WTC11 (cell line): ENCODE results near the gene OR1D2. TPM values are rescaled to one million over a fixed set of nuclear protein-coding genes. Genes with fewer than 3 reads are reported as not detected.

Source experiments
- ATAC-seq: fragments of 200-7000 bp; cut with Tn5 transposase; 2 replicates; pipeline ENCODE4 v1.10.0; 2021; ENCODE audit warnings: mild to moderate bottlenecking, moderate library complexity
- CTCF ChIA-PET: fragments of 300-600 bp; sonication (Branson Sonifier 250); formaldehyde crosslinking; loops from one replicate; lab custom pipeline; 2021; ENCODE audit warnings: antibody characterized with exemption; lab: Charles Lee
- POLR2A ChIA-PET: fragments of 350-600 bp; sonication (Branson Sonifier 250); formaldehyde crosslinking; loops from one replicate; lab custom pipeline; 2021; ENCODE audit warnings: antibody characterized with exemption; lab: Charles Lee
- DNase-seq: peaks from one replicate; pipeline ENCODE4 v3.0.0; 2021; ENCODE audit warnings: low spot score
- H3K27ac Mint-ChIP-seq: 2 replicates; pipeline ENCODE4 v1.8.0; 2021; ENCODE audit warnings: mixed read lengths
- H3K27me3 Mint-ChIP-seq: 2 replicates; pipeline ENCODE4 v1.8.0; 2021; ENCODE audit warnings: low read depth, mild to moderate bottlenecking, moderate library complexity, mixed read lengths
- H3K36me3 Mint-ChIP-seq: 2 replicates; pipeline ENCODE4 v1.8.0; 2021; ENCODE audit warnings: mixed read lengths
- H3K4me1 Mint-ChIP-seq: 2 replicates; pipeline ENCODE4 v1.8.0; 2022; ENCODE audit warnings: mixed read lengths
- H3K4me3 Mint-ChIP-seq: 2 replicates; pipeline ENCODE4 v1.8.0; 2021; ENCODE audit warnings: mild to moderate bottlenecking, moderate library complexity, mixed read lengths
- H3K9me3 Mint-ChIP-seq: 2 replicates; pipeline ENCODE4 v1.8.0; 2021; ENCODE audit warnings: mixed read lengths
- ELF4 ChIP-seq: sonication (generic); formaldehyde crosslinking; IDR thresholded peaks from 2 replicates; pipeline ENCODE4 v1.8.1; 2022; ENCODE audit warnings: low read depth, mild to moderate bottlenecking, moderate library complexity, missing genetic modification reagents
- FOXJ3 ChIP-seq: sonication (generic); formaldehyde crosslinking; IDR thresholded peaks from 2 replicates; pipeline ENCODE4 v1.9.0; 2021; ENCODE audit warnings: missing genetic modification reagents, mild to moderate bottlenecking, borderline replicate concordance
- NR2C2 ChIP-seq: sonication (generic); formaldehyde crosslinking; IDR thresholded peaks from 2 replicates; pipeline ENCODE4 v1.8.0; 2022; ENCODE audit warnings: mild to moderate bottlenecking, missing genetic modification reagents
- OVOL2 ChIP-seq: fragments of 250-450 bp; sonication (Bioruptor Pico); IDR thresholded peaks from 2 replicates; pipeline ENCODE4 v1.9.0; 2021; ENCODE audit warnings: mild to moderate bottlenecking, borderline replicate concordance
- SMAD3 ChIP-seq: sonication (generic); formaldehyde crosslinking; IDR thresholded peaks from 2 replicates; pipeline ENCODE4 v1.8.0; 2022; ENCODE audit warnings: missing genetic modification reagents, mild to moderate bottlenecking, borderline replicate concordance
- SMAD4 ChIP-seq: sonication (generic); formaldehyde crosslinking; IDR thresholded peaks from 2 replicates; pipeline ENCODE4 v1.8.0; 2022; ENCODE audit warnings: mild to moderate bottlenecking, missing genetic modification reagents
- SP1 ChIP-seq: sonication (generic); formaldehyde crosslinking; conservative IDR thresholded peaks from 2 replicates; pipeline ENCODE4 v1.8.1; 2022; ENCODE audit warnings: missing genetic modification reagents
- TCF7 ChIP-seq: sonication (generic); formaldehyde crosslinking; IDR thresholded peaks from 2 replicates; pipeline ENCODE4 v1.8.0; 2022; ENCODE audit warnings: mild to moderate bottlenecking, low read depth, missing genetic modification reagents, moderate library complexity
- TEAD1 ChIP-seq: sonication (generic); formaldehyde crosslinking; IDR thresholded peaks from 2 replicates; pipeline ENCODE4 v1.8.0; 2022; ENCODE audit warnings: mild to moderate bottlenecking, missing genetic modification reagents
- ZBTB21 ChIP-seq: sonication (generic); formaldehyde crosslinking; IDR thresholded peaks from 2 replicates; pipeline ENCODE4 v1.8.1; 2023; ENCODE audit warnings: mild to moderate bottlenecking, missing genetic modification reagents, borderline replicate concordance
- ZNF138 ChIP-seq: sonication (generic); formaldehyde crosslinking; conservative IDR thresholded peaks from 2 replicates; pipeline ENCODE4 v1.8.1; 2022; ENCODE audit warnings: mild to moderate bottlenecking, moderate library complexity, missing genetic modification reagents
- ZNF219 ChIP-seq: sonication (generic); formaldehyde crosslinking; IDR thresholded peaks from 2 replicates; pipeline ENCODE4 v1.8.0; 2023; ENCODE audit warnings: missing genetic modification reagents, mild to moderate bottlenecking, borderline replicate concordance
- ZNF232 ChIP-seq: sonication (generic); formaldehyde crosslinking; IDR thresholded peaks from 2 replicates; pipeline ENCODE4 v1.8.0; 2022; ENCODE audit warnings: mild to moderate bottlenecking, missing genetic modification reagents
- ZNF423 ChIP-seq: fragments of 250-450 bp; sonication (Bioruptor Pico); IDR thresholded peaks from 2 replicates; pipeline ENCODE4 v2.1.2; 2022; ENCODE audit warnings: mild to moderate bottlenecking, moderate library complexity
- ZNF671 ChIP-seq: fragments of 250-450 bp; sonication (Bioruptor Pico); IDR thresholded peaks from 2 replicates; pipeline ENCODE4 v1.8.0; 2021; ENCODE audit warnings: mild to moderate bottlenecking
- total RNA-seq: library from RNA; stranded (reverse); gene quantifications from 3 replicates; pipeline ENCODE4 v1.2.3, GENCODE V29; 2021
- TF ChIP-seq, protein P1 (sequence below): sonication (generic); formaldehyde crosslinking; IDR thresholded peaks from 2 replicates; pipeline ENCODE4 v1.8.1; 2023; ENCODE audit warnings: mild to moderate bottlenecking, missing genetic modification reagents
- TF ChIP-seq, protein P2 (sequence below): fragments of 250-450 bp; sonication (Bioruptor Pico); IDR thresholded peaks from 2 replicates; pipeline ENCODE4 v1.9.0; 2021; ENCODE audit warnings: mild to moderate bottlenecking, borderline replicate concordance
- TF ChIP-seq, protein P3 (sequence below): sonication (generic); formaldehyde crosslinking; conservative IDR thresholded peaks from 2 replicates; pipeline ENCODE4 v1.8.1; 2022; ENCODE audit warnings: mild to moderate bottlenecking, missing genetic modification reagents
- TF ChIP-seq, protein P4 (sequence below): sonication (generic); formaldehyde crosslinking; IDR thresholded peaks from 2 replicates; pipeline ENCODE4 v1.8.0; 2022; ENCODE audit warnings: mild to moderate bottlenecking, missing genetic modification reagents
- TF ChIP-seq, protein P5 (sequence below): sonication (generic); formaldehyde crosslinking; IDR thresholded peaks from 2 replicates; pipeline ENCODE4 v1.8.1; 2022; ENCODE audit warnings: low read depth, mild to moderate bottlenecking, moderate library complexity, missing genetic modification reagents, borderline replicate concordance

The OR1D2 gene
- total RNA-seq, 1 experiment from 2014 or later: not detected

DNA sequence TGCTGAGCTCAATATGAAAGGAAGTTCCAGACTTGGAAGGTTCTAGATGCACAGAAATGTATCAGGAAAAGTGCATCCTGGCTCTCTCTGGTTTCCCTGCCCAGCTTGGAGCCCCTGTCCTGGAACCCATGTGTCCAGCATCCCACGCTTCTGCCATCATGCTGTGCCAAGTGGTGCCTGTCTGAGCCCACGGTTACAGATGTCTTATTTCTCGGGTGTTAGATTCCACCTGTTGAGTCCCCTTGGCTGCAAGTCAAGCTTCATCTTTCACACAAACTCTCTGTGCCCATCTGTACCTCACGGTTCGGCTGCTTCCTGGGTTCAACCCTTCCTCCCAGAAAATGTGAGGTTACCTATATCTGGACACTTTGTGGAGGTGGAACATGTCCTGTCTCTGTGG, 63.3 kb downstream of the OR1D2 start:
- TF ChIP-seq FOXJ3 (no peak), ELF4 (CRISPR knock-in tag) (no peak), TCF7 (CRISPR knock-in tag) (no peak), ZNF138 (CRISPR knock-in tag) (no peak), OVOL2 (CRISPR knock-in tag) (no peak), ZNF232 (no peak), ZNF671 (CRISPR knock-in tag) (no peak), SP1 (CRISPR knock-in tag) (no peak), SMAD4 (CRISPR knock-in tag) (no peak), ZBTB21 (CRISPR knock-in tag) (no peak), TEAD1 (no peak), SMAD3 (CRISPR knock-in tag) (no peak), ZNF219 (no peak), NR2C2 (no peak), ZNF423 (CRISPR knock-in tag) (no peak)
- TF ChIP-seq, protein P1, sequence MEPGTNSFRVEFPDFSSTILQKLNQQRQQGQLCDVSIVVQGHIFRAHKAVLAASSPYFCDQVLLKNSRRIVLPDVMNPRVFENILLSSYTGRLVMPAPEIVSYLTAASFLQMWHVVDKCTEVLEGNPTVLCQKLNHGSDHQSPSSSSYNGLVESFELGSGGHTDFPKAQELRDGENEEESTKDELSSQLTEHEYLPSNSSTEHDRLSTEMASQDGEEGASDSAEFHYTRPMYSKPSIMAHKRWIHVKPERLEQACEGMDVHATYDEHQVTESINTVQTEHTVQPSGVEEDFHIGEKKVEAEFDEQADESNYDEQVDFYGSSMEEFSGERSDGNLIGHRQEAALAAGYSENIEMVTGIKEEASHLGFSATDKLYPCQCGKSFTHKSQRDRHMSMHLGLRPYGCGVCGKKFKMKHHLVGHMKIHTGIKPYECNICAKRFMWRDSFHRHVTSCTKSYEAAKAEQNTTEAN (CRISPR knock-in tag): no peak
- TF ChIP-seq, protein P2, sequence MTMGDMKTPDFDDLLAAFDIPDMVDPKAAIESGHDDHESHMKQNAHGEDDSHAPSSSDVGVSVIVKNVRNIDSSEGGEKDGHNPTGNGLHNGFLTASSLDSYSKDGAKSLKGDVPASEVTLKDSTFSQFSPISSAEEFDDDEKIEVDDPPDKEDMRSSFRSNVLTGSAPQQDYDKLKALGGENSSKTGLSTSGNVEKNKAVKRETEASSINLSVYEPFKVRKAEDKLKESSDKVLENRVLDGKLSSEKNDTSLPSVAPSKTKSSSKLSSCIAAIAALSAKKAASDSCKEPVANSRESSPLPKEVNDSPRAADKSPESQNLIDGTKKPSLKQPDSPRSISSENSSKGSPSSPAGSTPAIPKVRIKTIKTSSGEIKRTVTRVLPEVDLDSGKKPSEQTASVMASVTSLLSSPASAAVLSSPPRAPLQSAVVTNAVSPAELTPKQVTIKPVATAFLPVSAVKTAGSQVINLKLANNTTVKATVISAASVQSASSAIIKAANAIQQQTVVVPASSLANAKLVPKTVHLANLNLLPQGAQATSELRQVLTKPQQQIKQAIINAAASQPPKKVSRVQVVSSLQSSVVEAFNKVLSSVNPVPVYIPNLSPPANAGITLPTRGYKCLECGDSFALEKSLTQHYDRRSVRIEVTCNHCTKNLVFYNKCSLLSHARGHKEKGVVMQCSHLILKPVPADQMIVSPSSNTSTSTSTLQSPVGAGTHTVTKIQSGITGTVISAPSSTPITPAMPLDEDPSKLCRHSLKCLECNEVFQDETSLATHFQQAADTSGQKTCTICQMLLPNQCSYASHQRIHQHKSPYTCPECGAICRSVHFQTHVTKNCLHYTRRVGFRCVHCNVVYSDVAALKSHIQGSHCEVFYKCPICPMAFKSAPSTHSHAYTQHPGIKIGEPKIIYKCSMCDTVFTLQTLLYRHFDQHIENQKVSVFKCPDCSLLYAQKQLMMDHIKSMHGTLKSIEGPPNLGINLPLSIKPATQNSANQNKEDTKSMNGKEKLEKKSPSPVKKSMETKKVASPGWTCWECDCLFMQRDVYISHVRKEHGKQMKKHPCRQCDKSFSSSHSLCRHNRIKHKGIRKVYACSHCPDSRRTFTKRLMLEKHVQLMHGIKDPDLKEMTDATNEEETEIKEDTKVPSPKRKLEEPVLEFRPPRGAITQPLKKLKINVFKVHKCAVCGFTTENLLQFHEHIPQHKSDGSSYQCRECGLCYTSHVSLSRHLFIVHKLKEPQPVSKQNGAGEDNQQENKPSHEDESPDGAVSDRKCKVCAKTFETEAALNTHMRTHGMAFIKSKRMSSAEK (CRISPR knock-in tag): no peak
- TF ChIP-seq, protein P3, sequence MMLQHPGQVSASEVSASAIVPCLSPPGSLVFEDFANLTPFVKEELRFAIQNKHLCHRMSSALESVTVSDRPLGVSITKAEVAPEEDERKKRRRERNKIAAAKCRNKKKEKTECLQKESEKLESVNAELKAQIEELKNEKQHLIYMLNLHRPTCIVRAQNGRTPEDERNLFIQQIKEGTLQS: no peak
- TF ChIP-seq, protein P4, sequence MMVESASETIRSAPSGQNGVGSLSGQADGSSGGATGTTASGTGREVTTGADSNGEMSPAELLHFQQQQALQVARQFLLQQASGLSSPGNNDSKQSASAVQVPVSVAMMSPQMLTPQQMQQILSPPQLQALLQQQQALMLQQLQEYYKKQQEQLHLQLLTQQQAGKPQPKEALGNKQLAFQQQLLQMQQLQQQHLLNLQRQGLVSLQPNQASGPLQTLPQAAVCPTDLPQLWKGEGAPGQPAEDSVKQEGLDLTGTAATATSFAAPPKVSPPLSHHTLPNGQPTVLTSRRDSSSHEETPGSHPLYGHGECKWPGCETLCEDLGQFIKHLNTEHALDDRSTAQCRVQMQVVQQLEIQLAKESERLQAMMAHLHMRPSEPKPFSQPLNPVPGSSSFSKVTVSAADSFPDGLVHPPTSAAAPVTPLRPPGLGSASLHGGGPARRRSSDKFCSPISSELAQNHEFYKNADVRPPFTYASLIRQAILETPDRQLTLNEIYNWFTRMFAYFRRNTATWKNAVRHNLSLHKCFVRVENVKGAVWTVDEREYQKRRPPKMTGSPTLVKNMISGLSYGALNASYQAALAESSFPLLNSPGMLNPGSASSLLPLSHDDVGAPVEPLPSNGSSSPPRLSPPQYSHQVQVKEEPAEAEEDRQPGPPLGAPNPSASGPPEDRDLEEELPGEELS (CRISPR knock-in tag): no peak
- TF ChIP-seq, protein P5, sequence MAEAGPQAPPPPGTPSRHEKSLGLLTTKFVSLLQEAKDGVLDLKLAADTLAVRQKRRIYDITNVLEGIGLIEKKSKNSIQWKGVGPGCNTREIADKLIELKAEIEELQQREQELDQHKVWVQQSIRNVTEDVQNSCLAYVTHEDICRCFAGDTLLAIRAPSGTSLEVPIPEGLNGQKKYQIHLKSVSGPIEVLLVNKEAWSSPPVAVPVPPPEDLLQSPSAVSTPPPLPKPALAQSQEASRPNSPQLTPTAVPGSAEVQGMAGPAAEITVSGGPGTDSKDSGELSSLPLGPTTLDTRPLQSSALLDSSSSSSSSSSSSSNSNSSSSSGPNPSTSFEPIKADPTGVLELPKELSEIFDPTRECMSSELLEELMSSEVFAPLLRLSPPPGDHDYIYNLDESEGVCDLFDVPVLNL (CRISPR knock-in tag): no peak
- no peak overlapping the region for H3K27ac Mint-ChIP-seq
- POLR2A ChIA-PET: no interaction called here
- no peak overlapping the region for H3K4me3 Mint-ChIP-seq
- H3K27me3 Mint-ChIP-seq: peaks cover 11% of the 10 kb centered on the region
- H3K36me3 Mint-ChIP-seq: peaks cover 15% of the 10 kb centered on the region
- CTCF ChIA-PET: interaction anchor here (1.4 kb wide), 1 partner anchor 111 kb away, joined by 3 read pairs; no protein-coding TSS in a partner anchor
- peaks cover 31% of the 10 kb centered on the region for H3K9me3 Mint-ChIP-seq
- ATAC-seq: no peak
- H3K4me1 Mint-ChIP-seq: no peaks in the 10 kb centered on the region
- no peak for DNase-seq
